Panc1 (cell line): ENCODE results near the gene MSMB.

Experiments used
- CTCF ChIP-seq: fragments of 450-650 bp; IDR thresholded peaks from 2 replicates; pipeline ENCODE4 v1.5.1; 2017; ENCODE audit warnings: mild to moderate bottlenecking
- REST ChIP-seq, 2 experiments: IDR thresholded peaks; 2 replicates each; pipeline ENCODE4 v1.6.1; 2011 to 2012; ENCODE audit warnings: low read depth in 2 of 2, control low read depth in 1 of 2, low read length in 1 of 2, mild to moderate bottlenecking in 1 of 2, moderate library complexity in 1 of 2; ENCODE audit not compliant: insufficient read depth in 1 of 2

GRCh38 chr10:46030091-46030937, 15.8 kb downstream of the MSMB start, which contains the start of gene NCOA4:
- TF ChIP-seq CTCF (peak; percentile 93), REST (IDR thresholded peaks at IDR 0.05; ENCODE audit: insufficient read depth in 1 of 2, low read depth in 2 of 2, low read length in 1 of 2) (no peak)
